DOHH2 (cell line): ENCODE data around the gene CAB39.

Source experiments
- H3F3A ChIP-seq: fragments of 200-600 bp; sonication (generic), shearing (Covaris generic); 2 replicates; pipeline ENCODE4 v1.6.0; 2016; ENCODE audit warnings: antibody characterized with exemption, mild to moderate bottlenecking; ENCODE audit not compliant: control insufficient read depth, insufficient read depth
- H3K27ac ChIP-seq: fragments of 200-600 bp; sonication (generic); 2 replicates; pipeline ENCODE4 v1.5.1; 2014; ENCODE audit warnings: low read depth, mild to moderate bottlenecking, low read length, moderate library complexity
- H3K27me3 ChIP-seq: fragments of 200-600 bp; sonication (generic); 2 replicates; pipeline ENCODE4 v1.6.1; 2014; ENCODE audit warnings: mild to moderate bottlenecking, low read length, mixed read lengths; ENCODE audit not compliant: control insufficient read depth
- H3K36me3 ChIP-seq: fragments of 200-600 bp; sonication (generic); 2 replicates; pipeline ENCODE4 v1.6.1; 2014; ENCODE audit warnings: mild to moderate bottlenecking, low read length, moderate library complexity, mixed read lengths; ENCODE audit not compliant: control insufficient read depth
- H3K4me1 ChIP-seq: fragments of 200-600 bp; sonication (generic); 2 replicates; pipeline ENCODE4 v1.6.1; 2014; ENCODE audit warnings: mild to moderate bottlenecking, low read length, mixed read lengths; ENCODE audit not compliant: control insufficient read depth
- H3K4me2 ChIP-seq: fragments of 200-600 bp; sonication (generic); 2 replicates; pipeline ENCODE4 v1.6.0; 2014; ENCODE audit warnings: mild to moderate bottlenecking, low read length, moderate library complexity
- H3K4me3 ChIP-seq: fragments of 200-600 bp; sonication (generic); 2 replicates; pipeline ENCODE4 v1.5.1; 2014; ENCODE audit warnings: mild to moderate bottlenecking, low read length, mixed read lengths
- H3K79me2 ChIP-seq: fragments of 200-600 bp; sonication (generic); 2 replicates; pipeline ENCODE4 v1.6.1; 2014; ENCODE audit warnings: mild to moderate bottlenecking, low read length, mixed read lengths; ENCODE audit not compliant: control insufficient read depth
- H3K9me2 ChIP-seq: fragments of 200-600 bp; sonication (generic); replicated peaks from 2 replicates; pipeline ENCODE4 v1.6.1; 2014; ENCODE audit warnings: mild to moderate bottlenecking, low read length, mixed read lengths; ENCODE audit not compliant: control insufficient read depth
- H3K9me3 ChIP-seq: fragments of 200-600 bp; sonication (generic); 2 replicates; pipeline ENCODE4 v1.6.1; 2014; ENCODE audit warnings: antibody characterized with exemption, low read length, mixed read lengths; ENCODE audit not compliant: control insufficient read depth, insufficient read depth
- H4K20me1 ChIP-seq: fragments of 200-600 bp; sonication (generic); 2 replicates; pipeline ENCODE4 v1.6.0; 2014; ENCODE audit warnings: low read depth, mild to moderate bottlenecking, antibody characterized with exemption, low read length, moderate library complexity; ENCODE audit not compliant: control insufficient read depth, insufficient read depth
- EZH2phosphoT487 ChIP-seq: fragments of 200-600 bp; sonication (generic); IDR thresholded peaks from 2 replicates; pipeline ENCODE4 v1.6.1; 2017; ENCODE audit warnings: borderline replicate concordance, mild to moderate bottlenecking, antibody characterized with exemption, low read length, moderate library complexity, mixed read lengths
- TF ChIP-seq, protein P1 (sequence below): fragments of 200-600 bp; sonication (generic); IDR thresholded peaks from one replicate; pipeline ENCODE4 v1.5.1; 2014; ENCODE audit warnings: antibody characterized with exemption, mild to moderate bottlenecking, low read depth, low read length; ENCODE audit not compliant: poor library complexity, severe bottlenecking

Gene CAB39

DNA sequence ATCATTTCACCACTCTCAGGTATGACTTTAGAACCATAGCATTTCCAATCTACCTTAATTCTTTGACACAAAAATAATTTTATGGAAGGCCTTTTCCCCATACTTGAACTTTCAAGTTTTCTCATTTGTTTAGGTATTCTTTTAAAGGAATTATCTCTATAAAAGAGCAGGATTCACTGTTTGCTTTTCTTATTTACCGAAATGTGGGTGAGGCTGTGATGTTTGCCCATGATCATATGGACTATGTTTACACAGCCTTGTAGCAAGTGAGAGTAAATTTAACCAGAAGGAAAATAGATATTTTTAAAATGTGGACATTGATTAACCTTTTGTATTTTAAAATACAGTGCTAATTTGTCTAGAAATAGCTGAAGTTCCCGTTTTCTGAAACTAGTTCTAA lies 26.3 kb downstream of the CAB39 start:
- peaks cover 24% of the 10 kb centered on the region for H3K4me1 ChIP-seq
- no peak overlapping the region for H3K4me3 ChIP-seq
- no peaks in the 10 kb centered on the region for H3F3A ChIP-seq
- H4K20me1 ChIP-seq = peaks cover 4% of the 10 kb centered on the region; the same call in 1 of the 2 replicates
- H3K9me3 ChIP-seq = no peaks in the 10 kb centered on the region
- H3K27me3 ChIP-seq = no peaks in the 10 kb centered on the region
- no peak for TF ChIP-seq EZH2phosphoT487
- TF ChIP-seq, protein P1, sequence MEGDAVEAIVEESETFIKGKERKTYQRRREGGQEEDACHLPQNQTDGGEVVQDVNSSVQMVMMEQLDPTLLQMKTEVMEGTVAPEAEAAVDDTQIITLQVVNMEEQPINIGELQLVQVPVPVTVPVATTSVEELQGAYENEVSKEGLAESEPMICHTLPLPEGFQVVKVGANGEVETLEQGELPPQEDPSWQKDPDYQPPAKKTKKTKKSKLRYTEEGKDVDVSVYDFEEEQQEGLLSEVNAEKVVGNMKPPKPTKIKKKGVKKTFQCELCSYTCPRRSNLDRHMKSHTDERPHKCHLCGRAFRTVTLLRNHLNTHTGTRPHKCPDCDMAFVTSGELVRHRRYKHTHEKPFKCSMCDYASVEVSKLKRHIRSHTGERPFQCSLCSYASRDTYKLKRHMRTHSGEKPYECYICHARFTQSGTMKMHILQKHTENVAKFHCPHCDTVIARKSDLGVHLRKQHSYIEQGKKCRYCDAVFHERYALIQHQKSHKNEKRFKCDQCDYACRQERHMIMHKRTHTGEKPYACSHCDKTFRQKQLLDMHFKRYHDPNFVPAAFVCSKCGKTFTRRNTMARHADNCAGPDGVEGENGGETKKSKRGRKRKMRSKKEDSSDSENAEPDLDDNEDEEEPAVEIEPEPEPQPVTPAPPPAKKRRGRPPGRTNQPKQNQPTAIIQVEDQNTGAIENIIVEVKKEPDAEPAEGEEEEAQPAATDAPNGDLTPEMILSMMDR = no peak
- no peak overlapping the region for H3K27ac ChIP-seq
- H3K4me2 ChIP-seq = no peak overlapping the region
- peaks cover 9% of the 10 kb centered on the region; the same call in 1 of the 2 replicates for H3K36me3 ChIP-seq
- peaks cover 84% of the 10 kb centered on the region for H3K79me2 ChIP-seq
- no peaks in the 10 kb centered on the region for H3K9me2 ChIP-seq

DNA sequence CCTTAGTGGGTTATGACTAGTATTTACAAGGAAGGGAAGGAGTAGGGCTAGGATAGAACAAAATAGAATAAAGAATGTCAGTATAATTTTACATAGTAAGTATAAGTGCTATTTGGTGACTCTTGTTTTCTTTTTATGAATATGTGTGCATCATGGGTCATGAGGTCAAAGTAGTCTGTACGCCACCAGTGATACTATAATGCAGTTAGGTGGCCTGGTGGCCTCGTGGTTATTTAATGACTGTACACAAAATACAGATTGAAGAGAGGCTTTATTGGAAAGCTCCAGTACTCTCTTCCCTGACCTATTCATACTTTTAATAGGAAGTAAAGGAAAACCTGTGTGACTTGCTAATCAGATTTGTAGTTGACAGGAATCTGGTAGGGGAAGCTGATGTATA lies 27.3 kb downstream of the CAB39 start:
- H3K4me2 ChIP-seq = no peak overlapping the region
- H3K9me3 ChIP-seq = no peaks in the 10 kb centered on the region
- H3F3A ChIP-seq = no peaks in the 10 kb centered on the region
- no peaks in the 10 kb centered on the region for H3K9me2 ChIP-seq
- H3K36me3 ChIP-seq = peaks cover 9% of the 10 kb centered on the region; the same call in 1 of the 2 replicates
- no peaks in the 10 kb centered on the region for H3K27me3 ChIP-seq
- H3K4me1 ChIP-seq = peaks cover 24% of the 10 kb centered on the region
- TF ChIP-seq, protein P1 = no peak
- no peak for TF ChIP-seq EZH2phosphoT487
- no peak overlapping the region for H3K4me3 ChIP-seq
- peaks cover 76% of the 10 kb centered on the region for H3K79me2 ChIP-seq
- H4K20me1 ChIP-seq = peaks cover 4% of the 10 kb centered on the region; the same call in 1 of the 2 replicates
- no peak overlapping the region for H3K27ac ChIP-seq

DNA sequence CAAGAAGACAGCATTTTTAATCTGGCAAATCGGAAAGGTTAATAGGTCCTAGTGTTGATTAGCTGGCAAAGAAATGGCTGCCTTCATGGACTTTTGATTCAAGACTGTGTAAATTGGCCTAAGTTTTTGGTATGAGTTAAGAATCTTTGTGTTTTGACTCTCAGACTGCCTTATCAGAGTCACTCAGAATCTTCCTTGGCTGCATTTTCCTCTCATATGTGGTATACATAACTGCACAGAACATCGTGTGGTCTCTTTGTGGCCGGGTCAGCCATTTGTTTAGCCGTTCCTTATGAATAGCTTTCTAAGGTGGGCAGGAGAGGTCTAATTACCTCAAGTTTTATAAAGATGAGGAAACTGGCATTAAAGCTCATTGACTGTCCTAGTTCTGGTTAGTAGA lies 30.1 kb downstream of the CAB39 start:
- no peak overlapping the region for H3K4me3 ChIP-seq
- TF ChIP-seq, protein P1 = no peak
- TF ChIP-seq EZH2phosphoT487 = no peak
- no peaks in the 10 kb centered on the region for H3K9me3 ChIP-seq
- no peaks in the 10 kb centered on the region for H3K27me3 ChIP-seq
- no peaks in the 10 kb centered on the region for H3K9me2 ChIP-seq
- no peak overlapping the region for H3K4me2 ChIP-seq
- no peaks in the 10 kb centered on the region for H3F3A ChIP-seq
- H3K79me2 ChIP-seq = peaks cover 72% of the 10 kb centered on the region
- peaks cover 5% of the 10 kb centered on the region for H3K4me1 ChIP-seq
- H3K27ac ChIP-seq = no peak overlapping the region
- H3K36me3 ChIP-seq = peaks cover 13% of the 10 kb centered on the region; the same call in 1 of the 2 replicates
- H4K20me1 ChIP-seq = no peaks in the 10 kb centered on the region; the same call in 1 of the 2 replicates
